ENCODE data around the gene ABLIM3.

Gene ABLIM3

DNA sequence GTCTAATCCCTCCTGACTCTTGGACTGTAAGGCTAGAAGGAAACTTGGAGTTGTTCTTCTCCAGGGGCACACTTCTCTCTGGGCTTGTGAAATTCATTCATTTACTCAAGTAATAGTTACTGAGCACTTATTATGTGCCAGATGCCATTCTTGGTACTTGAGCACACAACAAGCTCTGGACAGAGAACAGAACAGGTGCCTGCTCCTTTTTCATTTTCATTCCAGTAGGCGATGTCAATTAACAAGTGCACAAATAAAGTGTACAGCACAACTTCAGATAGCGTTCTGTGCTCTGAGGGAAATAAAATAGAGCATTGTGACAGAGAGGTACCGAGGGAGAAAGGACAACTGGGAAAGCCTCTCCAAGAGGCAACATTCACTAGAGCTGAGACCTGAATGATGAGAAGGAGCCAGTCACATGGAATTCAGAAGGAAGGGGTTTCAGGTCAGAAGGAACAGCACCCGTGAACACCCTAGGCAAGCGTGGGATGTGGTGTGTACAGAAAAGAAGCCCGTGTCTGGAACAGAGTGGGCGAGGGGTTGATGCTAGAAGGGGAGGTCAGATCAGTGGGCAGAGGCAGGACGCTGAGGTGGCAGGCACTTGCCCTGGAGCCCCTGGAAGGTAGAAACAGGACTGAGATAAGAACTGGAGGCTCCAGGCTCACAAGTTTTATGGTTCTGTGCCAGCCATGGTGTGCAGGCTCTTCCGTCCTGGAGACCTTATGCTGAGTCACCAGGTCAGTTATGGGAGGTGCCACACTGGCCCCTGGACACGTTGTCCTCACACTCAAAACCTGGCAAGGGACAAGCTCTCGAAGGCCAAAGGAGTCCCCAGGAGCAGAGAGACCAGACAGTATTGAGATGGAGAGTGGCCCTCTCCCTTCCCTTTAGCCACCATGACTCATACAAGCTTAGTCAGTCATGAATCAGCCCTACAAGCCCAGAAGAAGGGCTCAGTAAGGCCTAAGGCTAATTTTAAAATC, 7.2 kb upstream of the ABLIM3 start:
- DNase-seq (ENCODE audit: low read depth in 2 of 2): no peak

DNA sequence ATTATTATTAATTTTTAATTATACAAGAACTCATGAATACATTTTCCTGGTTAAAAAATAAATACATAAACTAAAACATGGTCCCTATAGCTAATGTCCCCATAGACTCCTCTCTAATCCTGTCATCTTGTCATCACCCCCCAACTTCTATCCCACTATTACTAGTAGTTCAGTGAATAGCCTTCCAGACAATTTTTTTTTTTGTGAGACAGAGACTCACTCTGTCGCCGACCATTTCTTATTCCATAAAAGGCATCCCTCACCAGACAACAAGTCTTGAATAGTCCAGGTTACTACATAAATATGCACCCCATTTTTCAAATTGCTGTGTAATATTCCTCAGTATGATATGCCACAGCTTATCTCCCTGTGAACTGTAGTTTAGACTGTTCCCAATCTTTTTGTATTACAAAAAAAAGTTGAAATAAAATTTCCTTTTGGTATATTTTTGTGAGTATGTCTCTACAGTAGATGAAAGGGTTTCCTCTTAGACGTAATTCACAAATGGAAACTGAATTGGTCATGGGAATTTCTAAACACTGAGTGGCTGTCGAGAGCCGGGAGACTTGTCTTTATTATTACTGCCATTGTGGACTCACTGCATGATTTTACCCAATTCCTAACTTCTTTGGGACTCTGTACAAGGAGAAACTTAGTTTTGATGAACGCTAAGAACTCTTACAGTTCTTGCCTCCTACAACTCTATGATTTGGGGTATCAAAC, 6.4 kb upstream of the ABLIM3 start:
- no peak for DNase-seq (ENCODE audit: low read depth in 2 of 2)

DNA sequence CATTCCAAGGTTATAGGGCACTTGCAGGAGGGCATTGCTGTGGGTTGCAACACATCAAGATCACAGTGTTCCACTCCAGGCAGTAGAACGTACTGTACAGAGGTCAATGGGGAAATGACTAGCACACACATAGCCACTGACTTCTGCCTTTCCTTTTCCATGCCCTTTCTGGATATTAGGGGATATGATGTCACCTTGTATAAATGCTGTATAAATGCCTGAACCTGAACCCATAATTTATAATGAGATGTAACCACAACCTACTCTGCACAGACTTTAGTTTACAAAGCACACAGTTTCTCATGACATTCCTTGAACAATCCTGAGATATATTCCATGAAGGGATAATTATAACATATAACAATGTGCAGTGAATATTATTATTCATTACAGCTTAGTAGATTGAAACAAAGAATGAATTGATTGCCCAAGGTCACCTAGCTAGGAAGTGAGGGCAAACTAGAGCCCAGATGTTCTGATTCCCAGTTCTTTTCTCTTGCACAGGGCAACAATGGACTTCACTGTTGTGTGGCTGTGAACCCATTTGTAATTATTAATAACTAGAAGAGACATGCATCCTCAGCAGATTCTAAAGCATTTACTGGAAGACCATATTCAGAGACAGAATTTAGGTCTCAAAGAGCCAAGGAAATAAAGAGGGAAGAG, 5.6 kb upstream of the ABLIM3 start:
- DNase-seq (ENCODE audit: low read depth in 2 of 2): no peak

DNA sequence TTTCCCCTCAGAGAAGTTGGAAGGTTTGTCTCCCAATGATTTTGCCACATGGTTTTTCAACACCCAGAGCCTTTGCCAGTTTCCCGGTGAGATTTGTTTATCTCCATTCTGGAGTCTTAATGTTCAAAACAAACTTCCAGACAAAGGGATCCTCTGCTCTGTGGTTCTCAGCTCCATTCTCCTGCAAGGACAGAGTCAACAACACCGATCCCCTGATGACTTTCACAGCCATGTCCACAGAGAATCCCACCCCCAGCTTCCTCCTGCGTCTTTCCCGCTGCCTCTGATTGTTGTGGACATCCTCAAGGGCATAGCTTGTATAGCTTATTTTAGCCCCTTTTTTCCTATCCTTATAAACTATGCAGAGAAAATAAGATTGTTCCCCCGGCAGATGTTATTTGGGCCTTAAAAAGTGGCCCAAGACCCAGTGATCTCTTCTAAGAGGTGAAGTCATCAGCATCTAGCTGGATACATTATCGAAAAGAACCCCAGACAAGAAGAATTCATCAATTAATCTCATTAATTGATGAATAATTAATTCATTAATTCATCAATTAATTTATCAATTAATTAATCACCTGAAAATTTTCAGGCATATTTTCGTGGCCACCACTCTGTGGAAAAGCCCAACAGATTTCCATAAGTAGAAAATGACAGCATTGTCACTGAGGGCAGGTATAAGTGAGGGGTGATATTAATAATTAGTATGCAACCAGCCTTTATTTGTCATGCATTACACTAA, 2.9 kb upstream of the ABLIM3 start:
- DNase-seq (ENCODE audit: low read depth in 2 of 2): no peak

DNA sequence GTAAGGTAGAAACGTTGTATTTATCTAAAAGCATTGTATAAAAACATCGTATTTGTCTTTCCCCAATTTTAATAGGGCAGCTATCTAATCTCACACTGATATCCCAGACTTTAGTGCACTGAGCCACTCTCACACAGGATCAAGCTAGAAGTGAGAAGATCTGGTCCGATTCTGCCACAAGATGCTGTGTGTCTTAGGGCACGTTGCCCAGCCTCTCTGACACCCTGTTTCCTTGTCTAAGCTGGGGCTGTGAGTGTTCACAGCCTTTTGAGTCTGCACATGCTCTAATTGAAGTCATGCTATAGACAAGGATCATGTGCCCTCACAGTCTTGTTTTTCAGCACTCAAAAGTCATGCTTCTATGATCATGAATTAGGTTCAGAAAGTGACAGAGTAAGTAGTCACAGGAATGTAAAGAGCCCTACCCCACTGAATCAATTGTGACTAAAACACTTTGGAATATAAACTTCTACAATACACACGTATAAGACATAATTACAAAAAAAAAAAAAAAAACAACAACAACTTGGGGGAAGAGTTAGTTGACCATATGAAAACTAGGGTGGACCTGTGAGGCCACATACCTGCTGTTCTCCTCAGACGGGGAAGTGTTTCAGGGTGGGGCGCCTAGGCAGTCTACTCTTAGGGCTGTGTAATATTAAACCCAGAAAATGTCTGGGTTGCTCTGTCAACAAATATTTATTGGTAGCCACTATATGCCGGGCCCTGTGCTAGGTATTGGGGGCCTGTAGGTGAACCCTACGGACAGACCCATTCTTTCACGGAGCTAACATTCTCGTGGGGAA, 893 bp upstream of the ABLIM3 start:
- DNase-seq (ENCODE audit: low read depth in 2 of 2): no peak

DNA sequence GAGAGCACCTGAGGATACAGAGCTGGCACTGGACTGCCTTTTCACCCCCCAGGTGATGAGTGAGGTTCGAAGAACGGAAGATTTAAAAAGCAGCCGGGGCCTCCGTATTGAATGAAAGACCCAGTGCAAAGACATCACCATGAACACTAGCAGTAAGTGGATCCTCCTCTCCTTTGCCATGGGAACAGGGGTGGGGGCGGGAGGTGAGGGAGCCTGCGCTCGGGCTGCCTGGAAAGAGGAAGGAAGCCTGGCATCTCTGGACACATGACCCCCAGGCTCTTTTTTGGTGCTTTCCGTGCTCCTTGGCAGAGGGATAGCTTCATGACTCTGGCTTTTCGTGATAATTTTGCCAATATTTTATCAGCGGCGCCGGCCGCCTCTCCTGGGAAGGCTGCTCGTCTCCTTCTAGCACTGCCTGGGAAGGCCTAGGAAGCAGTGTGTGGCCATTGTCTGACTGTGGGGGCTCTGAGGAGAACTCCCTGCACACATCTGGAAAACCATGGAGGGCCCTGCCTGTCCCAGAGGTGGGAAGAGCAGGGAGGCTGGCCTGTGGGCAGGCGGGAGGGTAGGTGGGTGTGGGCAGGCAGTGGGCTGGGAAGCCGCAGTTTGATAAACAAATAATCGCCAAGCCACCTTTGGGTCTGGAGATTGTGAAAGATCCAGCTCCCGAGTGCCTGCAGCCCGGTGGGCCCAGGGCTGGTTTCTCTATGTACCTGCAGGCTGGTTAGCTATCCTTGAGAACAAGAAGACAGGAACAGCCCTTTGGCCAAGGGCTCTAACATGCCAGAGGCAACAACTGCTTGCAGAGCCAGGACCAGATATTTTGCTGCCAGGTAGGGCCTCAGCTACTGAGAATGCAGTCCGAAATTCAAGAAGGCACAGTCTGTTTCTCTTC, 911 bp downstream of the ABLIM3 start:
- no peak for DNase-seq (ENCODE audit: low read depth in 2 of 2)

DNA sequence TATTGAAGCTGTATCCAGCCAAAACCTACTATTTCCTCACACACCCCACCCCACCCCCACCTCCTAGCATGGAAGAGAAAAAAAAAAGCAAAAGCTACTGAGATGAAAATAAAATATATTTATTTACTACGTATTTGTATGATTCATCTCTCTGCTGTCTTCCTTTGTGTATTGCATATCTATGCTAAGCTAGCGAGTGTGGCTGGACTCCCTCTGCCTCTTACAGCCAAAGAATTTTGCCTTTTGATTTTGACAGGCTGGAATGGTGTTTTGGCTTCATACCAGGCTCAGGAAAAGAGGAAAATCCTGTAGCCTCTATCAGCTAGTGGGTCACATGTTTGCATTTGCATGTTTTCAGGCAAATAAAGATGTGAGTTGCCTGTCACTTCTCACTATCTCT, 2.2 kb downstream of the ABLIM3 start:
- no peak for DNase-seq (ENCODE audit: low read depth in 2 of 2)

DNA sequence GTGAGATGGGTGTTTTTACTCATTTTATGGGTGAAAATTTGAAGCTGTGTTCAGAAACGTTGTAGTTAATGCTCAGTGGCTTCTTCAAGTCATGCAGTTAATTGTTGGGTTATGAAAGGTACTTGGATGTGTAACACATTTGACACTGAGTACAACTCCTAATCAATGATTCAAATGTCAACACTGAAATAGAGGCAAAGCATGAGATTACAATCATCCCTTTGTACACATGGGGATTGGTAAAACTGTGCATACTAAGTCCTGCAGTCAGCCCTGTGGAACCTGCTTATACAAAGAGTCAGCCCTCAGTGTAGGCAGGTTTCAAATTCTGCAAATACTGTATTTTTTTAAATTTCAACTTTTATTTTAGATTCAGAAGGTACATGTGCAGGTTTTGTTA, 3.3 kb downstream of the ABLIM3 start:
- no peak for DNase-seq (ENCODE audit: low read depth in 2 of 2)

DNA sequence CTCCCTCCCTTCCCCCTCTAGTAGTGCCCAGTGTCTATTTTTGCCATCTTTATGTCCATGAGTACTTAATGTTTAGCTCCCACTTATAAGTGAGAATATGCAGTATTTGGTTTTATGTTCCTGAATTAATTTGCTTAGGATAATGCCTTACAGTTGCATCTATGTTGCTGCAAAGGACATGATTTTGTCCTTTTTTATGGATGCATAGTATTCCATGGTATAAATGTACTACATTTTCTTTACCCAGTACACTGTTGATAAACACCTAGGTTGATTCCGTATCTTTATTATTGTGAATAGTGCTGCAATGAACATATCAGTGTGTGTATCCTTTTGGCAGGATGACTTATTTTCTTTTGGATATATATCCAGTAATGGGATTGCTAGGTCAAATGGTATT, 3.8 kb downstream of the ABLIM3 start:
- no peak for DNase-seq (ENCODE audit: low read depth in 2 of 2)

DNA sequence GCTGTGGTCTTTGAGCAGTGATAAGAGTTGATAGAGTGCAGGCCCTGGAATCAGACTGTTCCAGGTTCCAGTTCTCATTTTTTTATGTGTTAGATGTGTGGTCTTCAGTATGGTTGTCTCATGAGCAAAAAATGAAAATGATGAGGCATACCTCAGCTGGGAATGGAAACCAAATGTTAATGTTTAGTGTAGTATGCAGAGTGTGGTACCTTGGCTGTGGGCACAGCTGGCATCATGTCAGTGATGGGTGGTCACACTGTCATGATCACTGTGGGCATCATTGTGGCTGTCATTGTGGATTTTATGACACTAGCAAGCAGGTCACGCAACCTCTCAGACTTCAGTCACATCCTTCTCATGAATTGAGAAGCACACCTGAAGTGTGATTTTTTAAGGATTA, 6.4 kb downstream of the ABLIM3 start:
- no peak for DNase-seq (ENCODE audit: low read depth in 2 of 2)

DNA sequence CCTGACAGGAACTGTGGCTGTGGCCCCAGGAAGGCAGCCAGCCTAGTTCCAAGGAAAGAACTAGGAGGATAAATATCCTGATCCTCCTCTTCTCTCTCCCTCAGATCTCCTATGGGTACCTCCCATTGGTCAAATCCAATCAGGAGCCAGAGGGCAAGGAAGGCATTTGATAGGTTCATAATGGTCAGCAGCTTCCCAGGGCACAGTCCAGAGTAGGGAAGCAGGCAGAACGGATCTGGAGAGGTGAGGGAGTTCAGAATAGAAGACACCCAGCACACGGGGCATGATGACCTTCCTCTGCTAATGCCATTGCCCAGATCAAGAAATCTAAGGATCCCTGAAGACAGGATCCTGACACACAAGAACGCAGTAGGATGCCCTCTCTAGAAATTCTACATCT, 8.6 kb downstream of the ABLIM3 start:
- no peak for DNase-seq (ENCODE audit: low read depth in 2 of 2)

DNA sequence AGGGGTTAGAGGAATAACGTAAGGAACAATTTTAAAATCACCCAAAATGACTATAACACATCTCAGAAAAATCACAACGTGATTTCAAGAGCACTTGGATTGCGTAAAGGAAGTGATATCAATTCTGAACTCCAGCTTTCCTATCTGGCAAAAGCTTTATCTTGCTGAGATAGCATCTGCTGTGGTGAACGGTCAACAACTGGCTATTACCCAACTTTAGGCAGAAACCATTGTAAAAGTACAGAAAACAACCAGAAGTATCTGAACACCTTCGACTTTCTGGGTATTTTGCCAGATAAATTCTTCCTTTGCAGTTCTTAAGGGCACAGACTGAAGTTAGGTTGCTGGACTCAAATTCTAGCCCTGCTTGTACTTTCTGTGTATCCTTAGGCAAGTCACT, 9.2 kb downstream of the ABLIM3 start:
- no peak for DNase-seq (ENCODE audit: low read depth in 2 of 2)

DNA sequence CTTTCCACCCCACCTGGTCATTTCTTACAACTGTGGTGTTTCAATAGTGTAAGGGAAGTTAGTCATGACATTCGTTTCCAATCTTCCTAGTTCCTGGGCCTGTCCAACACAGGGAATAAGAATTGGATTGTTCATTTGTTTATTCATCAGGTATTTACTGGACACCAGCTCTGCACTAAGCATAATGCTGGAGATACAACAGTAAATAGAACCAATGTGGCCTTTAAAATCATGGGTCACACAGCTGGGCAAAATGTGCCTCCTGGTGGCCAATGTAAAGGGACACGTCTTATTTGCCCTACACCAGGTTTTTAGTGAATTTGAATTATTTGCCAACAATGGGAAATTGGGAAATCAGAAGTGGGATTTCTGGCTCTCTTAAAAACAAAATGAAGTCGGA, 10.4 kb downstream of the ABLIM3 start:
- DNase-seq (ENCODE audit: low read depth in 2 of 2): no peak

DNA sequence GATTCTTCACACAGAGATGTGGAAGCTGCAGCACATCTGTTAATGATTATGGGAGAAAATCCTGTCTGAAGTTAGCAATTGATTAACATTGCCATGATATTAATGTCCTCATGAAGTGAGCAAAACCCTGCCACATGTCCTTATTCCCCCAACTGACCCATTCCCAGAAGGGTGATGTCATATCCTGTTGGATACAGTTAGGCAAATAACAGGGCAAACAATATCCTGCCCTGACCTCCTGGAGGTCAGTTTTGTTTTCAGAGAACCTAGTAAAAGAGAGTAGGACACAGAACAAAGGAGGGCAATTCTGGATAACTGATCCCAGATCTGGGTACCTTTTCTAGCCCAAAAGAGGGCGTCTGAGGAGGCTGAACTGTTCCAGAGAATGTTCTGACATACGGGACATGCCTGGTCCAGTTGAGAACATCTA, 11.0 kb downstream of the ABLIM3 start:
- DNase-seq (ENCODE audit: low read depth in 2 of 2): no peak

DNA sequence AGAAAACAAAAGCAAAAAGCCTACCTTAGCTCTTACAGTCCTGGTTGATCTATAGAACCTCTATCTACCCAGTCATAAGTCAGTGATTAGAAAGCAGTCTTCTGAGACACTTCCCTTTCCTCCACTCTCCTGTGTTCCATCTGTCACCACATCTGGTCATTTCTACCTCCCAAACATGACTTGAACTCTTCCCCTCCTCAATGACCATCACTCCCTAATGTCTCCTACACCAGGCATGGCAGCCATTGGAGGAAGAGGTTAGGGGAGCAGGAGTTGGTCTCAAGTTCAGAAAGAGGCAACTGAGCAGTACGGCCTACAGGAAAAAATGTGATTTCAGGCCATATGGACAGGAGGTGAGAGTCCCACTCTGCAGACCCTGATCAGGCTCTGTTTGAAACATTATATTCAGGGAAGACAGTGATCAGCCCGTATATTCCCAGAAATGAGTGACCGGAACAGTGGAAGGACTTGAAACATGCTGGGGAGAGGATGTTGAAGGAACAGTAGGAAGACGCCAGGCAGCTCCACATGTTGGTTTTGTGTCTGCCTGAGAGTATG, 12.0 kb downstream of the ABLIM3 start:
- no peak for DNase-seq (ENCODE audit: low read depth in 2 of 2)

DNA sequence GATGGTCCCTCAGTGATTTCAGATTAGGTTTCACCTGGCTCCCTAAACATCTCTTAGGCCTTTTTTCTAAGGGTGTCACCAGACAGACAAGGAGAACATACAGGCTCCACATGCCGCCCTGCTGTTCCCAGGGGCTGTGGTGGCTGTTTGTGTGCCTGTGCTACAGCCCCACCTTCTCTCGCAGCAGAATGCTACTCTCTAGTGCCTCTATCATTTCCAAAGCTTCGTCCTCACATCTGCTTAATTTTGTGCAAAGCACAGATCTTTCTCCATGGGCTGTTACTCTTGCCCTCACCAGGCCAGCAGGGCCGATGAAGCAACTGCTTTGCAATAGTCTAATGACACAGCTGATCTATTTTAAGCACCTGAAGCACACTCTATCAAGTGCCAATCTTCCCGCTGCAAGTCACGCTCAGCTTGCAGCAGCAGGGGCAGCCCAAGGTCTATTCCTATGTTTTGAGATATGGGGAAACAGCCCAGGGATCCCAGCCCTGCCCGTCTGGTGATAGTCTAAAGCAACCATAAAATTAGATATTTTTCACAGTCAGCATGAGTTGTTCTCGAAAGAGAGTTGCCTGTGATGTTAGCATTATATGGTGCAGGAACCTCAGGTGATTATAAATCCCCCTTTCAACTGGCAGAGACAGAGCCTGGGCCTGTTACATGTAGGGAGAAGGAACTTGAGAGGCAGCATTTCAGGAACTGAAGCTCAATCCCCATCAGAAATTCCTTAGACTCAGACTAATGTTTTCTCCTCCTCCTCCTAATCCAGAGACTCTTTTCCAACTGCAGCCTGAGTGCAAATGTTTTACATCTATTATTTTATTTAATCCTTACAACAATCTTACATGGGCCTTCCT, 12.7 kb downstream of the ABLIM3 start:
- no peak for DNase-seq (ENCODE audit: low read depth in 2 of 2)

DNA sequence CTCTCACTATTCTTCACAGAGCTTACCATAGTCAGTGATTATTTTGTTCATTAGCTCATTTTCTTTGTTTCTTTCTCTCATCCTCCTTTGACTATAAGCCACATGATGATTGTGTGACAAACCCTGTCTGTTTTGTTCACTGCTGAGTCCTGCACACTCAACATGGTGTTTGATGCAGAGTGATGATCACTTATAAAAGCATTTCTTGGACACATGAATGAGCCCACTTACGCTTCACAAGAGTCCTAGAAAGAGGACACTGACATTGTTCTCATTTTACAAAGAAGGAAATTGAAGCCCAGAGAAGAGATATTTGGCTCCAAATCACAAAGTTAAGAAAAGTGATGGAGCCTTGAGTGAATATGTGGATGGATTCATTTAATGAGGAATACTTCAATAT, 13.4 kb downstream of the ABLIM3 start:
- DNase-seq (ENCODE audit: low read depth in 2 of 2): no peak

DNA sequence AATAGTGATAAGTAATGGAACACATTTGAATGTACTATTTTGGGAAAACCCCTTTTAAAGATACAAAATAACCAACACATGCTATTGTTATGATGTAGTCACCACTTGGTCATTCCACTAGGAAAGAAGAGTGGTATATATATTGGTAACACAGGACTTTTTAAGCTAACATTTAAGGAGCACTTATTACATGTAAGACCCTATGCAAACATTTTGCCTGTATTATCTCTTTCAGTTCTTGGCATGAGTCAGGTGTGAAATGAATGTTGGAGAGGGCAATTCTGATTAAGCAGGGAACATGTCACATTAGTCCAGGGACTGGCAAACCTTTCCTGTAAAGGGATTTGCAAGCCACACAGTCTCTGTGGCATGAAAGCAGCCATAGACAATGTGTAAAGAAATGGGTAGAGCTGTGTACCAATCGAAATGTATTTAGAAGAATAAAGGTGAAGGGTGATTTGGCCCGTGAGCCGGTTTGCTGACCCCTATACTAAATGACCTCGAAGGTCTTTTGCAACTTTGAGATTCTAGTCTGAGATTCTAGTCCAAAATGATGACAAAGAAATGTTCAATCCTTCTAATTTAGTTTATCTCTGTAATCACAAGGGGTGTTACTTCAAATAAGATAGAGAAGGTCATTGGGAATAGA, 15.3 kb downstream of the ABLIM3 start:
- DNase-seq (ENCODE audit: low read depth in 2 of 2): no peak

All from stimulated activated CD8-positive, alpha-beta memory T cell treated with anti-CD3 and anti-CD28 coated beads, Interleukin-2, amount 100 ng/mL, for 48 hours (primary cell).